PC-9 (cell line): ENCODE results near the gene CCNL1.

Source experiments
- EZH2 ChIP-seq: fragments of 200-600 bp; sonication (generic); IDR thresholded peaks from 2 replicates; pipeline ENCODE4 v1.8.0; 2017; ENCODE audit warnings: antibody characterized with exemption, low read depth
- TF ChIP-seq, protein P1 (sequence below): fragments of 200-600 bp; sonication (generic); conservative IDR thresholded peaks from 2 replicates; pipeline ENCODE4 v1.6.1; 2017; ENCODE audit warnings: mixed run types, antibody characterized with exemption, mild to moderate bottlenecking, moderate library complexity

- no peak for TF ChIP-seq EZH2
- TF ChIP-seq, protein P1, sequence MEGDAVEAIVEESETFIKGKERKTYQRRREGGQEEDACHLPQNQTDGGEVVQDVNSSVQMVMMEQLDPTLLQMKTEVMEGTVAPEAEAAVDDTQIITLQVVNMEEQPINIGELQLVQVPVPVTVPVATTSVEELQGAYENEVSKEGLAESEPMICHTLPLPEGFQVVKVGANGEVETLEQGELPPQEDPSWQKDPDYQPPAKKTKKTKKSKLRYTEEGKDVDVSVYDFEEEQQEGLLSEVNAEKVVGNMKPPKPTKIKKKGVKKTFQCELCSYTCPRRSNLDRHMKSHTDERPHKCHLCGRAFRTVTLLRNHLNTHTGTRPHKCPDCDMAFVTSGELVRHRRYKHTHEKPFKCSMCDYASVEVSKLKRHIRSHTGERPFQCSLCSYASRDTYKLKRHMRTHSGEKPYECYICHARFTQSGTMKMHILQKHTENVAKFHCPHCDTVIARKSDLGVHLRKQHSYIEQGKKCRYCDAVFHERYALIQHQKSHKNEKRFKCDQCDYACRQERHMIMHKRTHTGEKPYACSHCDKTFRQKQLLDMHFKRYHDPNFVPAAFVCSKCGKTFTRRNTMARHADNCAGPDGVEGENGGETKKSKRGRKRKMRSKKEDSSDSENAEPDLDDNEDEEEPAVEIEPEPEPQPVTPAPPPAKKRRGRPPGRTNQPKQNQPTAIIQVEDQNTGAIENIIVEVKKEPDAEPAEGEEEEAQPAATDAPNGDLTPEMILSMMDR = no peak
Measured at GRCh38 chr3:157132936-157133335, 27.0 kb downstream of the CCNL1 start.
